ENCODE measurements around the gene MYOZ2. TPM values are rescaled to one million over a fixed set of nuclear protein-coding genes. Genes with fewer than 3 reads are reported as not detected.
A peak's percentile ranks its signal among the peaks of the same experiment; 100 is the strongest.

MYOZ2 gene
- total RNA-seq (1 to 10 TPM; 2.8 to 4.3 TPM), polyA plus RNA-seq (ENCODE audit: insufficient read depth, low read depth, low replicate concordance) (3.2 TPM)
- long read RNA-seq, donor 1 = 0 reads
- long read RNA-seq, donor 2, partial matches to known transcripts = 0 of 2 reads
- long read RNA-seq, donor 2, other reads (novel, unspliced or antisense) = 0 of 2 reads

DNA sequence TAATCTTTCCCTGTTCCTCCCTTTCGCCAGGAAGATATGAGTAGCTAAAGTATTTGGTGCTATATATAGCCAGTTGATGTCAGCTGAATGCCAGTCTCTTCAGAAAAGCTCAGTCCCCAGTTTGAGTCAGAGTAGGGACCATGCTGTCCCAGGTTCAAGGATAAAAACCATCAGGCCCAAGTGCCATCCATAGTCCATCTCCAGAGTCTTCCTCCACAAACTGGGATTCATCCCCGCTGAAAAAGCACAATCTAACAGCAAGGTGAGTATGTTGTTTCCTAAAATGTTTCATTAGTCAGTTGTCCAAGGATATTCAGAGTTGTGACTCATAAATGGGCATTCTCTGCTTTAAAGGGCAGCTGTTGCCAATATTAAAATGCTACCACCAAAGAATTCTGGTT, at the start of gene MYOZ2:
MYOZ2 (plus strand) TSS at position 112 of the 401 bp plus-strand sequence. CDS start 694 bp downstream, outside the sequence.
- WGBS, 2 donors = 61 to 67% methylated on average over 2 of the region's 2 CpGs
- peak within 1 kb of the TSS; percentile 15 to 47 for H3K27ac ChIP-seq
- H3K27me3 ChIP-seq = no peaks in the 10 kb centered on the region
- H3K36me3 ChIP-seq (ENCODE audit: low read depth, missing control alignments) = no peaks in the 10 kb centered on the region
- intact Hi-C loops (cut with DNase I; ENCODE audit: low total_unique reads) = no loop called here
- DNase-seq = peak; percentile 27
- H3K4me3 ChIP-seq = no peak within 1 kb of the TSS
- no peaks in the 10 kb centered on the region for H3K9me3 ChIP-seq
- peaks cover 25% of the 10 kb centered on the region for H3K4me1 ChIP-seq
- no peak for TF ChIP-seq POLR2A (IDR thresholded peaks at IDR 0.05)
- TF ChIP-seq, protein P1, sequence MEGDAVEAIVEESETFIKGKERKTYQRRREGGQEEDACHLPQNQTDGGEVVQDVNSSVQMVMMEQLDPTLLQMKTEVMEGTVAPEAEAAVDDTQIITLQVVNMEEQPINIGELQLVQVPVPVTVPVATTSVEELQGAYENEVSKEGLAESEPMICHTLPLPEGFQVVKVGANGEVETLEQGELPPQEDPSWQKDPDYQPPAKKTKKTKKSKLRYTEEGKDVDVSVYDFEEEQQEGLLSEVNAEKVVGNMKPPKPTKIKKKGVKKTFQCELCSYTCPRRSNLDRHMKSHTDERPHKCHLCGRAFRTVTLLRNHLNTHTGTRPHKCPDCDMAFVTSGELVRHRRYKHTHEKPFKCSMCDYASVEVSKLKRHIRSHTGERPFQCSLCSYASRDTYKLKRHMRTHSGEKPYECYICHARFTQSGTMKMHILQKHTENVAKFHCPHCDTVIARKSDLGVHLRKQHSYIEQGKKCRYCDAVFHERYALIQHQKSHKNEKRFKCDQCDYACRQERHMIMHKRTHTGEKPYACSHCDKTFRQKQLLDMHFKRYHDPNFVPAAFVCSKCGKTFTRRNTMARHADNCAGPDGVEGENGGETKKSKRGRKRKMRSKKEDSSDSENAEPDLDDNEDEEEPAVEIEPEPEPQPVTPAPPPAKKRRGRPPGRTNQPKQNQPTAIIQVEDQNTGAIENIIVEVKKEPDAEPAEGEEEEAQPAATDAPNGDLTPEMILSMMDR (IDR thresholded peaks at IDR 0.05) = no peak

DNA sequence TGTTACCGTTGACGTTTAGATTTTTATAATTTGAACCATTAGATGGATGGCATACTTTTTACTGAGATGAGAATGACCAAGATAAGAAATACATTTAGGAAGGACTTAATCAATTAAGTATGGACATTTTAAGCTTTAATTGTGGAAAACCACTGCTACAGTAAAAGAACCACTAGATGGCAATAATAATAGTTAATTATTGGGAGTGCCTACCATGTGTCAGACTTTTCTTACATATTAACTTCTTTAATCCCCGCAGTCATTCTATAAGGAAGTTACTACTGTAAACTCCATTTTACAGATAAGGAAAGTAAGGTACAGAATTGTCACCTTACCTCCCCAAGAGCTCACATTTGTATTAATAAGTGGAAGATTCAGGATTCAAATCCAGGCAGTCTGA, 48.5 kb upstream of the MYOZ2 start:
- H3K4me1 ChIP-seq = no peaks in the 10 kb centered on the region
- WGBS, 2 donors = 82 to 83% methylated on average over 3 of the region's 3 CpGs
- intact Hi-C loops (cut with DNase I; ENCODE audit: low total_unique reads) = no loop called here

DNA sequence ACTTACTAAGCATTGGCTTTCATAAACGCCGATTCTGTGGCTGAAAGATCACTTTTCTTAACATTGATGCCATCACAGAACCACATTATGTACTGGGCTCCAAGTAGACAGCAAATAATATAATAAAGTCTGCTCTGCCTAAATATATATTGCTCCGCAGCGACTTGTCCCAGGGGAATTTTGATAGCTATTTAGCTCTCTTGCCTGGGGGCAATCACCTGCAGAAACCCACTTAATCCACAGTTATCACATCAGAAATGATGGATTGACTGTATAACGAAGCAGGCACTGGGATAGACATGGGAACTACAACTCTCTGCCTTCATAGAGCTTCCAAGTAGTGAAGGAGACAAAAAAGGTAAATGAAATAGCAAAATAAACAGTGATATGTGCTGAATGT, 48.0 kb upstream of the MYOZ2 start:
- H3K27me3 ChIP-seq = no peaks in the 10 kb centered on the region
- no peak overlapping the region for H3K4me3 ChIP-seq
- no peak for DNase-seq
- H3K27ac ChIP-seq = no peak overlapping the region
- intact Hi-C loops (cut with DNase I; ENCODE audit: low total_unique reads) = no loop called here
- H3K36me3 ChIP-seq (ENCODE audit: low read depth, missing control alignments) = no peaks in the 10 kb centered on the region
- H3K4me1 ChIP-seq = no peaks in the 10 kb centered on the region
- TF ChIP-seq, protein P1 (IDR thresholded peaks at IDR 0.05) = no peak
- TF ChIP-seq POLR2A (IDR thresholded peaks at IDR 0.05) = no peak
- no peaks in the 10 kb centered on the region for H3K9me3 ChIP-seq
- 83 to 90% methylated on average over 5 of the region's 5 CpGs for WGBS, 2 donors

More for the DNA sequence above, 48.5 kb upstream of the MYOZ2 start:
- Histone ChIP-seq H3K27me3 (no peaks in the 10 kb centered on the region), H3K27ac (no peak overlapping the region), H3K4me3 (no peak overlapping the region), H3K36me3 (ENCODE audit: low read depth, missing control alignments) (no peaks in the 10 kb centered on the region), H3K9me3 (no peaks in the 10 kb centered on the region)
- TF ChIP-seq POLR2A (IDR thresholded peaks at IDR 0.05) = no peak
- TF ChIP-seq, protein P1 (IDR thresholded peaks at IDR 0.05) = peak in 1 of 3 experiments; percentile 24
- DNase-seq = no peak

DNA sequence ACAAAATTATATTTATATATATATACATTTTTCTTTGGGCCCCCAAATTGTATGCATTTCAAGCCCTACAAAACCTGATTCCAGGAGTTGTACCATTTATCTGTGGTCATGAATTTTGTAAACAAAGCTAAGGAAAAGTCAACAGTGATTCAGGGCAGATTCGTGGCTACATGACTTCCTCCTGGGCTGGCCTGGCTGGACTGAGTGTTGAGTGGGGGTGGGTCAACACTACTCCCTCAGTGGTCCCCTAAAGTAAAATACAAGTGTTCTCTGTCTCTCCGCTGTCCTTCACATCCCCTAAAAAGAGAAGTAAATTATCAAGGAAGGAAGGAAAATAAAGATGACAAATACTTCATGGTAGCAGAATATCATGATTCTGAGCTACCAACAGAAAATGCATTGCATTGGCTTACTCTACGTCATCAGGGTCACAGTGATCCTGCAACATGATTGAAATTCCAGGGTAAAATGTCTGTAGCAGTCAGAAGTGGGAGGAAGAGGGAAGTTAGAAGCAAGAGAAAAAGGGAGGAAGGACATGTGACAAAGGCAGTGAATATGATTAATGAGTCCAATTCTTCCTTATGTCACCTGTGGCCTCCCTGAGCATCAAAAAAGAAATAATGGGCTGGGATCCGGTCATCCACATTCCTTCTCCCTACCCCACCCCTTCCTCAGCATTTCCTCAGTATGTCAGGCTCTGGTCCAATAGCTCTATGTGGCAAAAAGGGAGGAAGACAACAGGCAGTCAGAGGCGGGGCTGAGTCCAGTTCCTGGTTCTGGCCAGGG, 42.4 kb upstream of the MYOZ2 start:
- TF ChIP-seq, protein P1 (IDR thresholded peaks at IDR 0.05) = no peak
- TF ChIP-seq POLR2A (IDR thresholded peaks at IDR 0.05) = no peak
- H3K27me3 ChIP-seq = no peaks in the 10 kb centered on the region
- no peaks in the 10 kb centered on the region for H3K9me3 ChIP-seq
- no peak for DNase-seq
- H3K27ac ChIP-seq = no peak overlapping the region
- WGBS, 2 donors = 69 to 72% methylated on average over 5 of the region's 5 CpGs
- intact Hi-C loops (cut with DNase I; ENCODE audit: low total_unique reads) = no loop called here
- H3K4me1 ChIP-seq = no peaks in the 10 kb centered on the region
- H3K4me3 ChIP-seq = no peak overlapping the region
- H3K36me3 ChIP-seq (ENCODE audit: low read depth, missing control alignments) = no peaks in the 10 kb centered on the region
